GM03348 (cell line): ENCODE results near the gene PDIK1L.

Experiments used
- DNase-seq: peaks from one replicate; pipeline ENCODE4 v3.0.0; 2012; ENCODE audit warnings: low spot score

Gene PDIK1L

GRCh38 chr1:26111530-26112406, at the start of gene PDIK1L:
TSS of gene PDIK1L (plus strand) at chr1:26111824. CDS start at chr1:26114309, 2,485 bp downstream.
- DNase-seq = peak; percentile 98

GRCh38 chr1:26064553-26064952, 47.1 kb upstream of the PDIK1L start:
- DNase-seq = no peak

- DNase-seq = no peak
These were observed 45.5 kb upstream of the PDIK1L start for GRCh38 chr1:26066160-26066559.

GRCh38 chr1:26066857-26067256, 44.8 kb upstream of the PDIK1L start:
- DNase-seq = no peak

- DNase-seq = no peak
These were observed 44.2 kb upstream of the PDIK1L start, which contains the start of gene TRIM63 for GRCh38 chr1:26067432-26067911. TSS of gene TRIM63 (minus strand) at chr1:26067630. CDS start at chr1:26067494, 136 bp downstream.

GRCh38 chr1:26069941-26070295, 41.7 kb upstream of the PDIK1L start:
- no peak for DNase-seq

GRCh38 chr1:26070296-26070962, 41.2 kb upstream of the PDIK1L start:
- no peak for DNase-seq

GRCh38 chr1:26070963-26071342, 40.7 kb upstream of the PDIK1L start:
- DNase-seq = no peak

- no peak for DNase-seq
These were observed 39.3 kb upstream of the PDIK1L start for GRCh38 chr1:26072305-26072704.

- DNase-seq = no peak
These were observed 36.0 kb upstream of the PDIK1L start for GRCh38 chr1:26075421-26076144.

- no peak for DNase-seq
These were observed 34.1 kb upstream of the PDIK1L start for GRCh38 chr1:26077524-26077923.

GRCh38 chr1:26078286-26079177, 33.1 kb upstream of the PDIK1L start:
- no peak for DNase-seq

GRCh38 chr1:26079178-26079563, 32.5 kb upstream of the PDIK1L start:
- no peak for DNase-seq

- DNase-seq = no peak
These were observed 31.4 kb upstream of the PDIK1L start for GRCh38 chr1:26079960-26080814.

- DNase-seq = no peak
These were observed 30.2 kb upstream of the PDIK1L start for GRCh38 chr1:26081267-26082019.

GRCh38 chr1:26082020-26082350, 29.6 kb upstream of the PDIK1L start:
- DNase-seq = no peak

GRCh38 chr1:26083208-26083607, 28.4 kb upstream of the PDIK1L start:
- DNase-seq = peak; percentile 35

GRCh38 chr1:26084091-26084561, 27.5 kb upstream of the PDIK1L start:
- no peak for DNase-seq

- no peak for DNase-seq
These were observed 26.8 kb upstream of the PDIK1L start for GRCh38 chr1:26084844-26085243.

GRCh38 chr1:26089125-26089524, 22.5 kb upstream of the PDIK1L start:
- no peak for DNase-seq
